Measurements from ENCODE around the gene ARV1. TPM values are rescaled to one million over a fixed set of nuclear protein-coding genes. Genes with fewer than 3 reads are reported as not detected.
"Not testable (repeated sequence)": the region's sequence is repeated elsewhere in the genome, so short reads cannot be mapped to it uniquely, and the experiment has no call there.

Gene ARV1
- total RNA-seq, 2 donors from 2014 or later: 12.3 to 20.4 TPM

GRCh38 chr1:231040800-231041718 is 62.2 kb downstream of the ARV1 start:
- H3K9me3 ChIP-seq: no peaks in the 10 kb centered on the region
- no peak for DNase-seq (ENCODE audit: low spot score)
- TF ChIP-seq CTCF (IDR thresholded peaks at IDR 0.05): no peak
- H3K4me1 ChIP-seq (ENCODE audit: control insufficient read depth in 1 of 2, low read depth in 2 of 2): peaks cover 8 to 21% of the 10 kb centered on the region in 2 donors
- H3K4me3 ChIP-seq: peak overlapping the region; percentile 87
- H3K36me3 ChIP-seq: no peaks in the 10 kb centered on the region
- ATAC-seq (ENCODE audit: insufficient number of reproducible peaks, low FRiP score, low read depth): no peak
- H3K27ac ChIP-seq: no peak overlapping the region
- H3K27me3 ChIP-seq (replicated peaks; ENCODE audit: insufficient read depth): no peaks in the 10 kb centered on the region

GRCh38 chr1:231041719-231042261 is 62.9 kb downstream of the ARV1 start:
- DNase-seq (ENCODE audit: low spot score) (no peak), ATAC-seq (ENCODE audit: insufficient number of reproducible peaks, low FRiP score, low read depth) (no peak)
- no peak for TF ChIP-seq CTCF (IDR thresholded peaks at IDR 0.05)
- no peaks in the 10 kb centered on the region for H3K27me3 ChIP-seq (replicated peaks; ENCODE audit: insufficient read depth)
- no peaks in the 10 kb centered on the region for H3K36me3 ChIP-seq
- no peak overlapping the region for H3K27ac ChIP-seq
- no peak overlapping the region for H3K4me3 ChIP-seq
- H3K9me3 ChIP-seq: no peaks in the 10 kb centered on the region
- H3K4me1 ChIP-seq (ENCODE audit: control insufficient read depth in 1 of 2, low read depth in 2 of 2): peaks cover 8 to 21% of the 10 kb centered on the region in 2 donors

GRCh38 chr1:231044588-231044987 is 65.7 kb downstream of the ARV1 start:
- no peak for TF ChIP-seq CTCF (IDR thresholded peaks at IDR 0.05)
- Histone ChIP-seq H3K27me3 (replicated peaks; ENCODE audit: insufficient read depth) (no peaks in the 10 kb centered on the region), H3K4me1 (ENCODE audit: control insufficient read depth in 1 of 2, low read depth in 2 of 2) (peaks cover 4 to 10% of the 10 kb centered on the region in 2 donors), H3K36me3 (no peaks in the 10 kb centered on the region), H3K27ac (no peak overlapping the region), H3K9me3 (no peaks in the 10 kb centered on the region), H3K4me3 (no peak overlapping the region)
- ATAC-seq (ENCODE audit: insufficient number of reproducible peaks, low FRiP score, low read depth): no peak
- DNase-seq (ENCODE audit: low spot score): no peak

GRCh38 chr1:231045286-231045685 is 66.4 kb downstream of the ARV1 start:
- Histone ChIP-seq H3K36me3 (no peaks in the 10 kb centered on the region), H3K9me3 (no peaks in the 10 kb centered on the region), H3K4me1 (ENCODE audit: control insufficient read depth in 1 of 2, low read depth in 2 of 2) (peaks cover 4 to 9% of the 10 kb centered on the region in 2 donors), H3K27ac (no peak overlapping the region), H3K4me3 (no peak overlapping the region), H3K27me3 (replicated peaks; ENCODE audit: insufficient read depth) (no peaks in the 10 kb centered on the region)
- DNase-seq (ENCODE audit: low spot score) (no peak), ATAC-seq (ENCODE audit: insufficient number of reproducible peaks, low FRiP score, low read depth) (no peak)
- TF ChIP-seq CTCF (IDR thresholded peaks at IDR 0.05): no peak

GRCh38 chr1:231045921-231046729 is 67.2 kb downstream of the ARV1 start:
- H3K4me3 ChIP-seq; H3K27me3 ChIP-seq (replicated peaks; ENCODE audit: insufficient read depth); ATAC-seq (ENCODE audit: insufficient number of reproducible peaks, low FRiP score, low read depth); H3K9me3 ChIP-seq; DNase-seq (ENCODE audit: low spot score); H3K27ac ChIP-seq; H3K4me1 ChIP-seq (ENCODE audit: control insufficient read depth in 1 of 2, low read depth in 2 of 2); H3K36me3 ChIP-seq: not testable (repeated sequence)

Measured in thoracic aorta (tissue), 2 donors.